ENCODE data around the gene TNRC6B.

GRCh38 chr22:40324468-40325305, 147.0 kb downstream of the TNRC6B start:
- TF ChIP-seq, protein P1, sequence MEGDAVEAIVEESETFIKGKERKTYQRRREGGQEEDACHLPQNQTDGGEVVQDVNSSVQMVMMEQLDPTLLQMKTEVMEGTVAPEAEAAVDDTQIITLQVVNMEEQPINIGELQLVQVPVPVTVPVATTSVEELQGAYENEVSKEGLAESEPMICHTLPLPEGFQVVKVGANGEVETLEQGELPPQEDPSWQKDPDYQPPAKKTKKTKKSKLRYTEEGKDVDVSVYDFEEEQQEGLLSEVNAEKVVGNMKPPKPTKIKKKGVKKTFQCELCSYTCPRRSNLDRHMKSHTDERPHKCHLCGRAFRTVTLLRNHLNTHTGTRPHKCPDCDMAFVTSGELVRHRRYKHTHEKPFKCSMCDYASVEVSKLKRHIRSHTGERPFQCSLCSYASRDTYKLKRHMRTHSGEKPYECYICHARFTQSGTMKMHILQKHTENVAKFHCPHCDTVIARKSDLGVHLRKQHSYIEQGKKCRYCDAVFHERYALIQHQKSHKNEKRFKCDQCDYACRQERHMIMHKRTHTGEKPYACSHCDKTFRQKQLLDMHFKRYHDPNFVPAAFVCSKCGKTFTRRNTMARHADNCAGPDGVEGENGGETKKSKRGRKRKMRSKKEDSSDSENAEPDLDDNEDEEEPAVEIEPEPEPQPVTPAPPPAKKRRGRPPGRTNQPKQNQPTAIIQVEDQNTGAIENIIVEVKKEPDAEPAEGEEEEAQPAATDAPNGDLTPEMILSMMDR (IDR thresholded peaks at IDR 0.05) = no peak
- no peak for TF ChIP-seq POLR2A (IDR thresholded peaks at IDR 0.05)

All from lower leg skin (tissue), 3 donors.